HepG2 (cell line): Measurements from ENCODE around the gene RAB43. TPM values are rescaled to one million over a fixed set of nuclear protein-coding genes. Genes with fewer than 3 reads are reported as not detected.

Source experiments
- ADNP ChIP-seq: sonication (generic); formaldehyde crosslinking; IDR thresholded peaks from 2 replicates; pipeline ENCODE4 v1.4.0; 2020; ENCODE audit warnings: missing genetic modification reagents
- ARID3A ChIP-seq: IDR thresholded peaks from 2 replicates; pipeline ENCODE4 v1.6.1; 2012; ENCODE audit warnings: low read depth, low read length, improper control_type of control experiment
- GATAD2A ChIP-seq: IDR thresholded peaks from 2 replicates; pipeline ENCODE4 v1.6.1; 2016
- GPN1 ChIP-seq: sonication (generic); formaldehyde crosslinking; IDR thresholded peaks from 2 replicates; pipeline ENCODE4 v1.5.1; 2020; ENCODE audit warnings: missing genetic modification reagents, borderline replicate concordance
- IRF1 ChIP-seq: sonication (generic); formaldehyde crosslinking; IDR thresholded peaks from 2 replicates; pipeline ENCODE4 v1.4.0; 2020; ENCODE audit warnings: low read depth, mild to moderate bottlenecking, missing genetic modification reagents
- MED1 ChIP-seq: sonication (generic); formaldehyde crosslinking; IDR thresholded peaks from 2 replicates; pipeline ENCODE4 v1.4.0; 2020; ENCODE audit warnings: missing genetic modification reagents
- MTA1 ChIP-seq: sonication (generic); formaldehyde crosslinking; IDR thresholded peaks from 2 replicates; pipeline ENCODE4 v1.4.0; 2020; ENCODE audit warnings: missing genetic modification reagents, mild to moderate bottlenecking, borderline replicate concordance
- NPAS2 ChIP-seq: sonication (generic); formaldehyde crosslinking; IDR thresholded peaks from 2 replicates; pipeline ENCODE4 v1.8.0; 2022; ENCODE audit warnings: mild to moderate bottlenecking, missing genetic modification reagents, borderline replicate concordance
- PLRG1 ChIP-seq: fragments of 450-650 bp; conservative IDR thresholded peaks from 2 replicates; pipeline ENCODE4 v1.6.1; 2016
- SALL2 ChIP-seq: sonication (generic); formaldehyde crosslinking; IDR thresholded peaks from 2 replicates; pipeline ENCODE4 v1.8.1; 2023; ENCODE audit warnings: mild to moderate bottlenecking, missing genetic modification reagents, inconsistent platforms
- SNRNP70 ChIP-seq: fragments of 200-400 bp; formaldehyde crosslinking; IDR thresholded peaks from 2 replicates; pipeline ENCODE4 v1.6.1; 2017; ENCODE audit warnings: mild to moderate bottlenecking, low read depth, low read length, moderate library complexity
- TAF15 ChIP-seq: fragments of 200-400 bp; formaldehyde crosslinking; IDR thresholded peaks from one replicate; pipeline ENCODE4 v1.6.1; 2018; ENCODE audit warnings: mild to moderate bottlenecking, low read depth, low read length; ENCODE audit not compliant: poor library complexity, severe bottlenecking
- TRAFD1 ChIP-seq: sonication (generic); formaldehyde crosslinking; IDR thresholded peaks from 2 replicates; pipeline ENCODE4 v1.5.1; 2020; ENCODE audit warnings: missing genetic modification reagents, mild to moderate bottlenecking, borderline replicate concordance
- ZNF251 ChIP-seq: sonication (generic); formaldehyde crosslinking; IDR thresholded peaks from 2 replicates; pipeline ENCODE4 v1.9.0; 2021; ENCODE audit warnings: mild to moderate bottlenecking, missing genetic modification reagents
- ZNF326 ChIP-seq: sonication (generic); formaldehyde crosslinking; IDR thresholded peaks from 2 replicates; pipeline ENCODE4 v1.4.0; 2020; ENCODE audit warnings: missing genetic modification reagents, borderline replicate concordance
- ZNF564 ChIP-seq: sonication (generic); formaldehyde crosslinking; IDR thresholded peaks from 2 replicates; pipeline ENCODE4 v1.8.1; 2023; ENCODE audit warnings: mild to moderate bottlenecking, missing genetic modification reagents
- ZNF678 ChIP-seq: sonication (generic); formaldehyde crosslinking; IDR thresholded peaks from 2 replicates; pipeline ENCODE4 v1.4.0; 2020; ENCODE audit warnings: mild to moderate bottlenecking, missing genetic modification reagents
- ZNF766 ChIP-seq: sonication (generic); formaldehyde crosslinking; IDR thresholded peaks from 2 replicates; pipeline ENCODE4 v1.5.0; 2020; ENCODE audit warnings: missing genetic modification reagents, borderline replicate concordance
- ZNF83 ChIP-seq: sonication (generic); formaldehyde crosslinking; IDR thresholded peaks from 2 replicates; pipeline ENCODE4 v1.4.0; 2020; ENCODE audit warnings: missing genetic modification reagents, mild to moderate bottlenecking, borderline replicate concordance
- ZNF891 ChIP-seq: sonication (generic); formaldehyde crosslinking; IDR thresholded peaks from 2 replicates; pipeline ENCODE4 v1.5.0; 2020; ENCODE audit warnings: mild to moderate bottlenecking, missing genetic modification reagents
- polyA plus RNA-seq, 8 experiments: library from polyadenylated mRNA; depleted of rRNA in 3 of 8; stranded (reverse) in 7 of 8; unstranded in 1 of 8; fragments of >200 nt; fragmentation: Illumina TruSeq in 4 of 8; extraction: Trizol in 4 of 8; gene quantifications; 2 replicates each; pipeline versions ENCODE4 v1.2.1 to v1.2.3, GENCODE V29; 2011 to 2016; ENCODE audit warnings: low read depth in 4 of 8, missing spikeins in 1 of 8, mixed read lengths in 1 of 8; ENCODE audit not compliant: insufficient read depth in 1 of 8
- total RNA-seq, 5 experiments: library from RNA; depleted of rRNA; stranded (reverse); fragments of >200 nt; fragmentation: Illumina TruSeq; extraction: Trizol; gene quantifications; 2 replicates each; pipeline ENCODE4 v1.2.3, GENCODE V29; 2016; ENCODE audit warnings: low read depth in 1 of 5
- TF ChIP-seq, protein P1 (sequence below): sonication (generic); formaldehyde crosslinking; conservative IDR thresholded peaks from 2 replicates; pipeline ENCODE4 v1.4.0; 2020; ENCODE audit warnings: missing genetic modification reagents
- TF ChIP-seq, protein P2 (sequence below): sonication (generic); formaldehyde crosslinking; IDR thresholded peaks from 2 replicates; pipeline ENCODE4 v1.4.0; 2020; ENCODE audit warnings: mild to moderate bottlenecking, missing genetic modification reagents

RAB43 gene
- total and polyA plus RNA-seq, 2 of the 13 experiments (the other 11 are each of a cell fraction or from before 2014, with no cell fraction given), result 11.8 to 18.4 TPM

DNA sequence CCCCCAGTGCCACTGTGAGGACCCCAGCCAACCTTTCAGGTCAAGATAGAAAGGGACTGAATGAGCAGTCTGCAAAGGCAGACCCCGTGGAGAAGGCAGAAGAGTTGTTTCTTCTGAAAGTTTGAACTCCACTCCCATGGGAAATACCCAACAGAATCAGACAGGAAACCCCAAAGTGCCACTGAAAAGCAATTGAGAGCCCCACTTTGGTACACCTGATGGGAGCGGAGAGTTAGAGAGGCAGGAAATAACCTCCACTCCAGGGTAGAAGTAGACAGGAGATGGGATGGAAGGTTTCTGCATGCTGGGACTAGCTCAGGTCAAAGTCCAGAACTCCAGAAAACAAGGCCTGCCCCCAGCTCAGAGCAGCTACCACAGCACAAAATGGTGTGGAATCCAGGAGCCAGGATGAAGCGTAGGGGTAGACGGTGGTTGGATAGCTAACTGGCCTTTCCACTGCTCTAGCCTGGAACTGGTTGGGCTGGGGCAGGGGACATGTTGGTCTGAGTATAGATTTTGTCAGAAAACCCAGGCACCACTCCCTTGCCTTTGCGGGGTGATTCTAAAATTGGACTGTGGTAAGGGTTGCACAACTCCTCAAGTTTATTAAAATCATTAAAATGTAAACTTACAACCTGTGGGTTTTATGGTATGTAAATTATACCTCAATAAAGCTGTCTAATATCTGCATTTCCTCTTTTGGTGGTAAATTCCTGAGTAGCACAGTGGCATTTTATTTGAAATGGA is 1.9 kb upstream of the RAB43 start (continued):
- TF ChIP-seq, protein P1, sequence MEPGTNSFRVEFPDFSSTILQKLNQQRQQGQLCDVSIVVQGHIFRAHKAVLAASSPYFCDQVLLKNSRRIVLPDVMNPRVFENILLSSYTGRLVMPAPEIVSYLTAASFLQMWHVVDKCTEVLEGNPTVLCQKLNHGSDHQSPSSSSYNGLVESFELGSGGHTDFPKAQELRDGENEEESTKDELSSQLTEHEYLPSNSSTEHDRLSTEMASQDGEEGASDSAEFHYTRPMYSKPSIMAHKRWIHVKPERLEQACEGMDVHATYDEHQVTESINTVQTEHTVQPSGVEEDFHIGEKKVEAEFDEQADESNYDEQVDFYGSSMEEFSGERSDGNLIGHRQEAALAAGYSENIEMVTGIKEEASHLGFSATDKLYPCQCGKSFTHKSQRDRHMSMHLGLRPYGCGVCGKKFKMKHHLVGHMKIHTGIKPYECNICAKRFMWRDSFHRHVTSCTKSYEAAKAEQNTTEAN (CRISPR knock-in tag), result no peak
- TF ChIP-seq, protein P2, sequence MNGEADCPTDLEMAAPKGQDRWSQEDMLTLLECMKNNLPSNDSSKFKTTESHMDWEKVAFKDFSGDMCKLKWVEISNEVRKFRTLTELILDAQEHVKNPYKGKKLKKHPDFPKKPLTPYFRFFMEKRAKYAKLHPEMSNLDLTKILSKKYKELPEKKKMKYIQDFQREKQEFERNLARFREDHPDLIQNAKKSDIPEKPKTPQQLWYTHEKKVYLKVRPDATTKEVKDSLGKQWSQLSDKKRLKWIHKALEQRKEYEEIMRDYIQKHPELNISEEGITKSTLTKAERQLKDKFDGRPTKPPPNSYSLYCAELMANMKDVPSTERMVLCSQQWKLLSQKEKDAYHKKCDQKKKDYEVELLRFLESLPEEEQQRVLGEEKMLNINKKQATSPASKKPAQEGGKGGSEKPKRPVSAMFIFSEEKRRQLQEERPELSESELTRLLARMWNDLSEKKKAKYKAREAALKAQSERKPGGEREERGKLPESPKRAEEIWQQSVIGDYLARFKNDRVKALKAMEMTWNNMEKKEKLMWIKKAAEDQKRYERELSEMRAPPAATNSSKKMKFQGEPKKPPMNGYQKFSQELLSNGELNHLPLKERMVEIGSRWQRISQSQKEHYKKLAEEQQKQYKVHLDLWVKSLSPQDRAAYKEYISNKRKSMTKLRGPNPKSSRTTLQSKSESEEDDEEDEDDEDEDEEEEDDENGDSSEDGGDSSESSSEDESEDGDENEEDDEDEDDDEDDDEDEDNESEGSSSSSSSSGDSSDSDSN (CRISPR knock-in tag), result peak; percentile 57
- TF ChIP-seq NPAS2 (CRISPR knock-in tag), result no peak
- TF ChIP-seq ZNF678, result no peak
- TF ChIP-seq GPN1 (CRISPR knock-in tag), result no peak
- TF ChIP-seq IRF1 (CRISPR knock-in tag), result no peak
- no peak for TF ChIP-seq ZNF326 (CRISPR knock-in tag)
- 0 out of 2 replicates have a peak, but pooled peaks have one; percentile 73 for TF ChIP-seq ZNF564 (CRISPR knock-in tag)
- no peak for TF ChIP-seq MTA1
- no peak for TF ChIP-seq SNRNP70
- TF ChIP-seq PLRG1, result no peak
- no peak for TF ChIP-seq ZNF83 (CRISPR knock-in tag)
- 0 out of 2 replicates have a peak, but pooled peaks have one; percentile 19 for TF ChIP-seq GATAD2A (CRISPR knock-in tag)
- TF ChIP-seq SALL2 (CRISPR knock-in tag), result no peak
- peak; percentile 93 for TF ChIP-seq ZNF766 (CRISPR knock-in tag)
- TF ChIP-seq TRAFD1 (CRISPR knock-in tag), result no peak
- TF ChIP-seq ZNF251 (CRISPR knock-in tag), result no peak
- no peak for TF ChIP-seq ARID3A
- no peak for TF ChIP-seq ZNF891 (CRISPR knock-in tag)
- peak; percentile 73; the same call in 1 of the 2 replicates for TF ChIP-seq MED1
- no peak for TF ChIP-seq TAF15
- no peak for TF ChIP-seq ADNP (CRISPR knock-in tag)
